Measurements from ENCODE around the gene ARPC1A. TPM values are rescaled to one million over a fixed set of nuclear protein-coding genes. Genes with fewer than 3 reads are reported as not detected.

The ARPC1A gene
- total RNA-seq, 1 experiment from 2014 or later = 183 TPM

DNA sequence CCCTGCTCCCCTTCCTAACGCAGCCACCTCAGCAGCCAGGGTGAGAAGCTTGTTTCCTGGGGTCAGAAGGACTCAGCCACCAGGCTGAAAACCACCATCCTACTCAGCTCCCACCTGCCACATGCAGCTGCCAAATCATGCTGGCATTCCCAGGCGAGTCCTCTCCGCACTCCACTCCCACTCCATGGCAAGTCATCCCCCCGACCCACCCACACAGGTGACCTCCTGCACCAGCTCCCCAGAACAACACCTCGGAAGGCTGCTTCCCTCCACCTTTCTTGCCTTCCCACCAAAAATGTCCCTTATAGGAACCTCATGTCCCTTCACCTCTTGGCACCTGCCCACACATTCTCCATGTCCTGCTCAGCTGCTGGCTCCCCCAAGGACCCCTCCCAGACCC is 78.1 kb downstream of the ARPC1A start:
- CTCF ChIA-PET = no interaction called here
- BruUV-seq (replicated peaks) = no TSS peak
- Histone ChIP-seq H3K79me2 (ENCODE audit: low read length) (peaks cover 49% of the 10 kb centered on the region), H3K4me3 (ENCODE audit: low read length) (no peak overlapping the region), H4K20me1 (ENCODE audit: low read length) (peaks cover 20% of the 10 kb centered on the region; the same call in 1 of the 2 replicates), H3K36me3 (ENCODE audit: low read depth, low read length) (peaks cover 34% of the 10 kb centered on the region), H3K9ac (ENCODE audit: low read length) (no peak overlapping the region), H3K9me3 (ENCODE audit: low read length) (no peaks in the 10 kb centered on the region), H3F3A (ENCODE audit: low read length, unreplicated experiment) (no peaks in the 10 kb centered on the region), H3K4me2 (ENCODE audit: low read length) (no peak overlapping the region), H3K9me2 (replicated peaks; ENCODE audit: low read length) (no peaks in the 10 kb centered on the region), H3K27me3 (ENCODE audit: low read length) (no peaks in the 10 kb centered on the region), H2AFZ (ENCODE audit: low read length) (no peak overlapping the region), H3K27ac (ENCODE audit: low read length) (no peak overlapping the region), H3K4me1 (ENCODE audit: insufficient read depth, low read length) (peaks cover 14% of the 10 kb centered on the region)
- DNase-seq = no peak
- TF ChIP-seq EZH2 (IDR thresholded peaks at IDR 0.05; ENCODE audit: low read length, unreplicated experiment) (no peak), EZH2phosphoT487 (IDR thresholded peaks at IDR 0.05; ENCODE audit: borderline replicate concordance, low read length) (no peak)
- TF ChIP-seq, protein P1, sequence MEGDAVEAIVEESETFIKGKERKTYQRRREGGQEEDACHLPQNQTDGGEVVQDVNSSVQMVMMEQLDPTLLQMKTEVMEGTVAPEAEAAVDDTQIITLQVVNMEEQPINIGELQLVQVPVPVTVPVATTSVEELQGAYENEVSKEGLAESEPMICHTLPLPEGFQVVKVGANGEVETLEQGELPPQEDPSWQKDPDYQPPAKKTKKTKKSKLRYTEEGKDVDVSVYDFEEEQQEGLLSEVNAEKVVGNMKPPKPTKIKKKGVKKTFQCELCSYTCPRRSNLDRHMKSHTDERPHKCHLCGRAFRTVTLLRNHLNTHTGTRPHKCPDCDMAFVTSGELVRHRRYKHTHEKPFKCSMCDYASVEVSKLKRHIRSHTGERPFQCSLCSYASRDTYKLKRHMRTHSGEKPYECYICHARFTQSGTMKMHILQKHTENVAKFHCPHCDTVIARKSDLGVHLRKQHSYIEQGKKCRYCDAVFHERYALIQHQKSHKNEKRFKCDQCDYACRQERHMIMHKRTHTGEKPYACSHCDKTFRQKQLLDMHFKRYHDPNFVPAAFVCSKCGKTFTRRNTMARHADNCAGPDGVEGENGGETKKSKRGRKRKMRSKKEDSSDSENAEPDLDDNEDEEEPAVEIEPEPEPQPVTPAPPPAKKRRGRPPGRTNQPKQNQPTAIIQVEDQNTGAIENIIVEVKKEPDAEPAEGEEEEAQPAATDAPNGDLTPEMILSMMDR (conservative IDR thresholded peaks at IDR 0.05; ENCODE audit: low read depth, low read length) = no peak
- ATAC-seq = no peak
- POLR2A ChIA-PET (ENCODE audit: unreplicated experiment) = no interaction called here
- intact Hi-C loops (cut with micrococcal nuclease) = no loop called here

DNA sequence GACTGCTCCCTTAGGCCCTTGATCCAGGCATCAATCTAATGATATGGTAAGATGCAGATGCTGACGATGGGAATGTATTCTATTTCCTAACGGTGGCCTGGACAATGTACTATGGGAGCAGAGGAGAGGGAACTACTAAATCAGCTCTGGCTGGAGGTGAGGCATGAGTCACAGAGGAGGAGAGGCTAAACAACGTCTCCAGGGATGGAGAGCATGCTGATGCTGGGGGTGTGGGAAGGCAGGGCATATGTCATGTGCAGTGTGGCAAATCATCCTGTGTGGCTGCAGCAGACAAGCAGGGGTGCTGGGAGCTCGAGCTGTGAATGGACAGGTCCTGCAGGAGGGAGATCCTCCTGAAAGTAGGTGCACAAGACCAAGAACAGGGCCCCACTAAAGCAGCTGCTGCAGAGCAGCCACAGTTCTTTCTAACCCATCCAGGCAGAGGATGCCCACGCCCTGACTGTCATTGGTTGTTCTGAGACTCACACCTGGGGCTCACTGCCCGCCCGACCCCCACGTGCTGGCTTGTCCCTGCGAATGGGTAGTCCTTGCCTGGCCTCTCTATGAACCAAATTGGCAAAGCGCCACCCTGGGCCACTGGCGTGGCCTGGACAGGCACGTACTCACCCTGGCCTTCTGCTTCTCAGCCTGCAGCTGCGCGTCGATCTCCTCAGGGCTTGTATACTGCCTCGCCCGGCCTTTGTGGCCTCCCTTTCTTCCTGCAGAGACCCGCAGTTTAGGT is 78.7 kb downstream of the ARPC1A start:
- Histone ChIP-seq H3K9me3 (ENCODE audit: low read length) (no peaks in the 10 kb centered on the region), H3K36me3 (ENCODE audit: low read depth, low read length) (peaks cover 34% of the 10 kb centered on the region), H3K27ac (ENCODE audit: low read length) (no peak overlapping the region), H2AFZ (ENCODE audit: low read length) (no peak overlapping the region), H4K20me1 (ENCODE audit: low read length) (peaks cover 23% of the 10 kb centered on the region; the same call in 1 of the 2 replicates), H3K4me2 (ENCODE audit: low read length) (no peak overlapping the region), H3K27me3 (ENCODE audit: low read length) (no peaks in the 10 kb centered on the region), H3K9ac (ENCODE audit: low read length) (no peak overlapping the region), H3K79me2 (ENCODE audit: low read length) (peaks cover 55% of the 10 kb centered on the region), H3K9me2 (replicated peaks; ENCODE audit: low read length) (no peaks in the 10 kb centered on the region), H3K4me1 (ENCODE audit: insufficient read depth, low read length) (peaks cover 14% of the 10 kb centered on the region), H3K4me3 (ENCODE audit: low read length) (no peak overlapping the region), H3F3A (ENCODE audit: low read length, unreplicated experiment) (no peaks in the 10 kb centered on the region)
- ChIA-PET CTCF (no interaction called here), POLR2A (ENCODE audit: unreplicated experiment) (no interaction called here)
- no peak for DNase-seq
- TF ChIP-seq EZH2phosphoT487 (IDR thresholded peaks at IDR 0.05; ENCODE audit: borderline replicate concordance, low read length) (no peak), EZH2 (IDR thresholded peaks at IDR 0.05; ENCODE audit: low read length, unreplicated experiment) (no peak)
- TF ChIP-seq, protein P1 (conservative IDR thresholded peaks at IDR 0.05; ENCODE audit: low read depth, low read length) = no peak
- ATAC-seq = no peak
- no TSS peak for BruUV-seq (replicated peaks)
- intact Hi-C loops (cut with micrococcal nuclease) = no loop called here

DNA sequence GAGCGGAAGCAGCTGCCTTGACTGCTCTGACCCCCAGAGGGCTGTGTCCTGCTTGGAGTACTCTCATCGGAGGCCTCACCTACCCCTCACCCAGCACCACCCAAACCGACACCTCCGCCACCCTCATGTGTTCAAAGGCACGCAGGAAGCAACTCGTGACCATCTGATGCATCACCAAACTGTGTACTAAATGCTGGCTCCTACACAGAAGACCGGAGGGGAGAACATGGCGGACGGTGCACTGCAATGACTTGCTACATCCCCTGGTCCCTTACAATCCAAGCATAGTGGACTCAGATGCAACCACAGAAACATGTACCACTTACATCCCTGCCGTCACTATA is 79.3 kb downstream of the ARPC1A start:
- H4K20me1 ChIP-seq (ENCODE audit: low read length) = peaks cover 26% of the 10 kb centered on the region
- H3K9me2 ChIP-seq (replicated peaks; ENCODE audit: low read length) = no peaks in the 10 kb centered on the region
- H3K9me3 ChIP-seq (ENCODE audit: low read length) = no peaks in the 10 kb centered on the region
- H3K27ac ChIP-seq (ENCODE audit: low read length) = no peak overlapping the region
- no peak overlapping the region for H2AFZ ChIP-seq (ENCODE audit: low read length)
- H3K9ac ChIP-seq (ENCODE audit: low read length) = no peak overlapping the region
- POLR2A ChIA-PET (ENCODE audit: unreplicated experiment) = no interaction called here
- CTCF ChIA-PET = no interaction called here
- H3K4me2 ChIP-seq (ENCODE audit: low read length) = no peak overlapping the region
- no TSS peak for BruUV-seq (replicated peaks)
- no peak overlapping the region for H3K4me3 ChIP-seq (ENCODE audit: low read length)
- H3K4me1 ChIP-seq (ENCODE audit: insufficient read depth, low read length) = peaks cover 16% of the 10 kb centered on the region
- no peak for TF ChIP-seq EZH2phosphoT487 (IDR thresholded peaks at IDR 0.05; ENCODE audit: borderline replicate concordance, low read length)
- no peak for TF ChIP-seq EZH2 (IDR thresholded peaks at IDR 0.05; ENCODE audit: low read length, unreplicated experiment)
- TF ChIP-seq, protein P1 (conservative IDR thresholded peaks at IDR 0.05; ENCODE audit: low read depth, low read length) = no peak
- DNase-seq (no peak), ATAC-seq (no peak)
- H3K27me3 ChIP-seq (ENCODE audit: low read length) = no peaks in the 10 kb centered on the region
- peaks cover 61% of the 10 kb centered on the region for H3K79me2 ChIP-seq (ENCODE audit: low read length)
- intact Hi-C loops (cut with micrococcal nuclease) = loop anchor here (5.0 kb wide), 1 partner anchor 677 kb away; the partner anchor contains the start of gene ZNF3
- H3F3A ChIP-seq (ENCODE audit: low read length, unreplicated experiment) = no peaks in the 10 kb centered on the region
- H3K36me3 ChIP-seq (ENCODE audit: low read depth, low read length) = peaks cover 33% of the 10 kb centered on the region
